GM21367 (cell line): Measurements from ENCODE around the gene ADRA2A.

Experiments used
- ATAC-seq: cut with Tn5 transposase; IDR thresholded peaks from one replicate; pipeline ENCODE4 v1.9.1; 2021; ENCODE audit not compliant: unreplicated experiment

ADRA2A gene

DNA sequence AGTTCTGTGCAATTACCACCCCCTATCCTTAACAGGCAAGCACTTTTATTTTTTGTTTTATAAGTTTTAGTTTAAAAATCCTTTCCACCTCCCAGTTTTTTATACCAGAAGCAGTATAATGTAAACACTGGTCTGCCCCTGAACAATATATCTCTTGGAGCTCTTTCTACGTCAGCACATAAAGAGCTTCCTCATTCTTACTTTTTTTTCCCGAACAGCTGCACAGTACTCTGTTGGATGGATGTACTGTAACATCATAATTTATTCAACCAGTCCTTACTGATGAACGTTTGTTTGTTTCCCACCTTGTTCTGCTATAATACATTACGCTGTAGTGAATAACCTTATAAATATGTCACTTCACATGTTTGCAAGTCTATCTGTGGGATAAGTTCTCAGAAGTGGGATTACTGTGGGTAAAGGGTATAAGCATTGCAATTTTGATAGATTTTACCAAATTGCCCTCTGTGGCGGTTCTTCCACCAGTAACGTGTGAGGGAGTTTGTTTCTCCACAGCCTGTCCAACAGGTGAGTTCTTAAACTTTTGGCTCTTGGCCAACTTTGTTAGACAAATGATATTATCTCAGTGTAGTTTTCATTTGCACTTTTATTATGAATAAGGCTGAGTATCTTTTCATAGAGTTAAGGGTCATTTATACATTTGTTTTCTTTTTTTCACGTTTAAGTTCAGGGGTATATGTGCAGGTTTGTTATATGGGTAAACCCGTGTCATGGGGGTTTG, 32.8 kb downstream of the ADRA2A start:
- no peak for ATAC-seq

DNA sequence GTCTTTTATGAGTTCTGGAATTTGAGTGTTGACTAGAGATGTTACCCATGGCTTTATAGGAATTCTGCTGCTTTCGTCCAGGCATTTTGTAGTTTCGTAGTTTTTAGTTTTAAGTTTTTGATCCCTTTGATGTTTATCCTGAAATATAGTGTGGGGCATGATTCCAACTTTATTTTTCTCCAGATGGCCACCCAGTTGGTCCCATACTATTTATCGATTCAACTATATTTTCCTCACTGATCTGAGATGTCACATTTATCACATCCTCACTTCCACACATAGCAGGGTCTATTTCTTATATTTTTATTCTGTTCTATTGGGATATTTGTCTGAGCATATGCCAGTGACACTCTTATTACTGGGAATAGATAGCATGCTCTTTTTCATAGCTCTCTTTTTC, 33.9 kb downstream of the ADRA2A start:
- no peak for ATAC-seq

- no peak for ATAC-seq
These were observed 35.5 kb downstream of the ADRA2A start for GRCh38 chr10:111112333-111112732.

DNA sequence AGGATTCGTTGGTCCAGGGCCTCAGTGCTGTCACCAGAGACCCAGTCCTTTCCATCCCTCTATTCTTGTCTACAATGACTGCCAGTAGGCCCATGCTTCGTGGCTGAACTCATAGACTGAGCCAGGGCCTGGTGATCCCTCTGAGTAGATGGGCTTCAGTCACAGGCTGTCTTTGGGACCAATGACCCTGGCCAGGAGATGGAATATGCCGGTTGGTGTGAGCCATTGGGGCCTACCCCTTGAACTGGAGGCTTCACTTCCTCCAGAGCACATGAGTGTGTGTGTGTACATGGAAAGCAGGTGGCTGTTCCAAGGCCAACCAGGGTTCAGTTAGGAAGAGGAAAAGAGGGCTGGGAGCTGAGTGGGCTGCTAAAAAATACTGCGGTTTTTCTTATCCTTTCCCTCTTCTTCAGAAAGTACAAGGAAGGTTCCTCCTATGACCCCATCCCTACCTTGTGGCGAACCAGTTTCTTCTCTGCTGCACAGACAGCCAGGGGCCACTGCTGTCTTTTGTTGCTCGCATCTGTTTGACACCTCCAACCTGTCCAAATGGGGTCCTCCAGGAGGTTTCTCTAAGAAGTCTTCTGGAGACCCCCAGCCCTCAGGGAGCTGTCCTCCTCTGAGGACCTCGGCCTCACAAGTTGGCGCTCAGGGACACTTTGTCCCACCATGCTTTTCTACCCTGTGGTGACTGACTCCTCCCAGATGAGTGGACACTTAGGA, 36.6 kb downstream of the ADRA2A start:
- no peak for ATAC-seq

GRCh38 chr10:111113961-111114757, 37.3 kb downstream of the ADRA2A start:
- no peak for ATAC-seq

- ATAC-seq = no peak
These were observed 38.1 kb downstream of the ADRA2A start for GRCh38 chr10:111114758-111115500.

GRCh38 chr10:111116211-111116610, 39.4 kb downstream of the ADRA2A start:
- no peak for ATAC-seq

GRCh38 chr10:111116762-111117445, 40.1 kb downstream of the ADRA2A start:
- no peak for ATAC-seq

GRCh38 chr10:111117528-111118277, 40.9 kb downstream of the ADRA2A start:
- ATAC-seq = no peak

DNA sequence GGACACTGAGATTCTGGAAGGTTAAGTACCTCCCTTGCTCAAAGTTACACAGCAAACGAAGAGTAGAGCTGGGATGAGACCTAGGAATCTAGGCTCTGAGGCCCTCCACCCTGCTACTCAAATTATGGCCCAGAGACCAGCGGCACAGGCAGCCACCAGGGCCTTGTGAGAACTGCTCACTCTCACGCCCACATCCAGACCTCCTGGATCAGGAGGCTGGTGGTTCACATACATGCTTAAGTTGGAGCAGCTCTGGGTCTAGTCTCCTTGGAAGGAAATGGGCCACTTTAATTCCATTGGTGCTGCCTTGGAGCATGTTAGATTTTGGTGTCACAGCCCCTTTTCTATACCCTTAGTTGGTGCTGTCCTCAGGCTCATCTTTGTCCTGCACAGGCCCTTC, 41.9 kb downstream of the ADRA2A start:
- no peak for ATAC-seq

GRCh38 chr10:111119637-111120036, 42.8 kb downstream of the ADRA2A start:
- ATAC-seq = no peak

- ATAC-seq = no peak
These were observed 45.3 kb downstream of the ADRA2A start for GRCh38 chr10:111122127-111122526.

GRCh38 chr10:111123883-111124282, 47.1 kb downstream of the ADRA2A start:
- ATAC-seq = no peak

DNA sequence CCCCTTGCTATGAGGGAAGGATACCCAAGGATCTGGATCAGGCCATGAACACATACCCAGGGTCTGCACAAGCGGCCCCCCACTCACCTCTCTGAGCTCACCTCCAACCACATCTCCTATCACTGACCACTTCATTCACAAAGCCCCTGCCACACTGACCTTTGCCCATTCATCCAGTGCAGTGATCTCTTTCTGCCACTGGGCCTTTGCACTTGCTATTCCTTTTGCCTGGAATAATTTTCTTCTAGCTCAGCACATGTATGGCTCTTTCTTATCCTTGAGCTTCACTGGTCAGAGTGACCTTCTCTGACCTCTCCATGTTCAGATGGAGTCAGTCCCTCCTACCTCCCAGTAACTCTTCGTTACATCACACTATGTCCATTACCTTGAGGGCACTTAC, 48.3 kb downstream of the ADRA2A start:
- ATAC-seq = no peak

- ATAC-seq = no peak
These were observed 49.2 kb downstream of the ADRA2A start for GRCh38 chr10:111126077-111126476.

DNA sequence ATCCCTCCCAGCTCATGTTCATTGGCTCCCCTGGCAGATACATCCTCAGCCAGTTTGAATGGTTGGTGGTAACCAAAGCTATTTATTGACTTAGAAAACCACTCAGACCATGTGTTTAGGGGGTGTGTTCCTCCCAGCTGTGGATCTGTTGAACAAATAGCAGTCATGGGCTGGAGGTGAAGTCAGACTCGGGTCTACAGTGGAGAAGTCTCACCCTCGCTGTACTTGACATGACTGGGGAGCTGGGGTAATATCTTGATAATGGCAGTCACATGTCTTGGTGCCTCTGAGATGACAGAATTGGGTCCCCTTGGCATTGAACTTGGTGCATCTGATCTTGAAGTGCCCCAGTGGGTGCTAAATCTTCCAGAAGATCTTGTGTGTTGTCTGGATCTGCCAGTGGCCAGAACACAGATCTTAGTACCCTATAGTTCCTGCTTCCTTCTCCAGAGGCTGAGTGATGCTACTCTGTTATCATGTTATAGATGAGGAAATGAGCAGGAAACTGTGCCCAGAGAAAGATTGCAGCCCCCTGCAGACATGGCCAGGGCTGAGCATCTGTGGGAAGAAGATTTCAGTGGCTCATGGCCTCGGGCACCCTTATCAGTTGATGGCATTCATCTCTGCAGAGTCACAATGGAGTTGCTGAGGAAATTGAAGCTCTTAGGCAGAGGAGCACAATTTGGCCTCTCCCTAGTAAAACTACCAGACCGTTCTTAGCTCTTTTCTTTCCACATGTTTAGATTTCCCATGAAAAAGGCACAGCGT, 50.4 kb downstream of the ADRA2A start:
- no peak for ATAC-seq

DNA sequence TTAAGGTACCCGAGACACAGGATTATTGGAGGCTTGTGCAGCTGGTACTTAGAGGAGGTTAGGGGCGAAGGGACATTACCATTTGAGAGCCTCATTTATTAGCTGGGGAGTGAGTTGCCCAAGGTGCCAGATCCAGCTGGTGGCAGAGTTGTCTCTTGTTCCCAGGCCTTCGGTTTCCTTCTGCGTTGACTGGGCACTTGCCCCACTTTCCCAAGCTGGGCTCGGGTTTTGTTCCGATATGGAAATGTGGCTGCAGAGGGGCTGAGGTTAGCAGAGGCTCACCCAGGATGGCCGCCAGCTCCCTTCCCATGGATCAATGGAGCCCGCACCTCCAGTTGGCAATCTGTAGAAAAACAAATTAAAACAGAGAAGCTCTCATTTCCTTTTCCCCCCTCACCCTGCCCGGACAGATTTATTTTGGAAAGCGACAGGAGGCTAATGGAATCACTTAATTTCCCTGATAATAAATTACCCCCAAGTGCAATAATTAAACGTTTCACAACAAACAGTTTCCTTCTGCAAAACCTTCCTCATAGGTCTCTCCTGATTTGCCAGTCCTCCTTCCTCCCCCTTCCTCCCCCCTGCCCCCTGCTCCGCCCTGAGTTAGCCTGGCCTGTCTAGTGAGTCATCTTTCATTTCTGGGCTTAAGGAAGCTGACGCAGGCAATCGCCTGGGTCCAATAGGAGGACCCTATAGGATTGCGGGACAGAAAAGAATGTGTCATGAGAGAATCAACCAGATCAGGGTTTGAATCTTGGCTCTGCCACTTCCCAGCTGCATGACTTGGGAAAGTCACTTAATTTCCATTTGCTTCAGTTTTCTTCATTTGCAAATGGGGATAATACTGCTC, 51.7 kb downstream of the ADRA2A start:
- no peak for ATAC-seq

DNA sequence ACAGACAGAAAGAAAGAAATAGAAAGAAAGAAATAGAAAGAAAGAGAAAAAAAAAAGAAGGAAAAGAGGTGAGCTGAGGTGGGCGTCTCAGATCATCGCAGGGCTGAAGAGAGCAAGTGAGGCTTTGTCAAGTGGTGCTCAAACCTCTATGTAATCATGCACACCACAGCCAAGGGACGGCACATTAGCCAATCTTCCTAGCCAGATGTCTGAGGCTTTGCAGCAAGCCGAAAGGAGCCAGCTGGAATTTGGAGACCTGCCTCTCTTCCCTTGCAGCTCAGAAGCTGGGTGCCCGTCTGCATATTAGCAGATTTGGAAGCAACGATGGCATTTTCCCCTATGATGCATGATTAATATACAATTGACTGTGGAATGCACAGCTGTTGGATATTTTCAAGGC, 52.5 kb downstream of the ADRA2A start:
- no peak for ATAC-seq
